Activated CD4-positive, alpha-beta T cell treated with anti-CD3 and anti-CD28 coated beads for 48 hours (primary cell): Measurements from ENCODE around the gene ATE1.
A peak's percentile ranks its signal among the peaks of the same experiment; 100 is the strongest.
"Not testable (repeated sequence)": the region's sequence is repeated elsewhere in the genome, so short reads cannot be mapped to it uniquely, and the experiment has no call there.

Experiments
- DNase-seq: peaks from one replicate; pipeline ENCODE4 v3.0.0-alpha.2; 2020

The ATE1 gene

DNA sequence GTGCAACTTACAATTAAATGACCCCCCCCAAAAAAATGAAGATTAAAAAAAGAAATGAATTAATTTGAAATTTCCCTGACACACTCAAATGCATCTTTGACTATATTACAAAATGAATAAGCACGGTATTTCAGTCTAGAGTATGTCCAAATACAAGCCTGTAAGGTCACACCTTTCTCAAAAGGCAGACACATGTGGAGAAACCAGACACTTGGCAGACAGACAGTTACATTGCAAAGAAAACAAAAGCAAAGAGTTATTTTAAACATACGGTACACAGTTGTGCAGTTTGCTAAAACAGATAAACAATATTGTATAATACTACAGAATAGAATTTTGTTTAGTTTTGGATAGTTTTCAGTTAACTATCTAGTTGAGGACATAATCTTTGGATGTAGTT is 153.0 kb downstream of the ATE1 start:
- DNase-seq = no peak

DNA sequence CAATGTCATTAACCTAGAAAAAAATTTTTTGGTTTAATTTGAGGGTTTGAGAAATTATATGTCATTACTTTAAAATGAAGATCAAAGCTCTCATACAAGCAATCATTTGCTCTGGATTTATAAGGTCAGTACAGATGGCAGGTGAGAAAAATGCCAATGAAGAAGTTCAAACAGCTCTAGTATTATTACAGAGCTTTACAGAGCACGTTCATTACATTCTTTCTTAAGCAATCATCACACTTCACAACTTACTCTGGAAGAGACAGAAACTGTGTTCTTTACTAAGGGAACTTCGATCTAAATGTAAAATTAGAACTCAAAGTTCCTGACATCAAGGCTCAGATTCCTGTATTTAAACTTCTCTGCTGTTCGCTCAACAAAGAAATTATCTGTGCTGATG is 153.4 kb downstream of the ATE1 start:
- DNase-seq = no peak

DNA sequence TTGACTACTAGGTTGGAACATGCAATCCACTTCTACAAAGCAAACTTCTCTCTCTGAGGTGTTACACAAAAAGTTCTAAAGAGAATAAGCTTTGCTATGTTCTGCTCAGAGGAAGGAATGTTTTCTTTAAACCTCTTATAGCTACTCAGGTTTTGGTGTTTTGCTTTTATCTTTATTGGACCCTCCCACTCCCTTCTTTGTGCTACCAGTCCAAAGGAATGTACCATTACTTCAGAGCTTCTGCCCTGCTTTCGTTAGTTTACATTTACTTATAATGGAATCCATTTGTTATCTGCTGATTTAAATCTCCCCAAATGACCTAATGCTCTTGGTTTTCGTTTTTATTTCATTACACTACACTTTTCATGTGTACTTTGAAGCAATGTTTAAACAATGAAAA is 154.9 kb downstream of the ATE1 start:
- DNase-seq = no peak

DNA sequence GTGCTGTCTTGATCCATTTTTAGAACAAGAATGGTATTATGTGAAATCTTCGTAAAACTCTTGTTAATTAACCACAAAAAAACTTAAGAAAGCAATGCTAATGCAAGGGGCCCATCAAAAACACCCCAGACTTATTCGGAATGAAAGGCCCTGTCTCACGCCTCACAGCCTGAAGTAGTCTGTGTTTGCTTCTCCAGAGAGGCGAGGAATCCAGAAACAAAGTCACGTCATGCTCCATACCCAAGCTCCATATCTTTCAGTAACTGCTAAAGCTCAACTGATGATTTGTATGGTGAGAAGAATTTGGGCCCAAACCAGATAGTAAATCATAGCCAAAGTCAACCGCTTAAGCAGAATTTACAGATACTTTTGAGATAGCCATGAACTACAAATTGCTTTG is 155.4 kb downstream of the ATE1 start:
- DNase-seq = no peak

DNA sequence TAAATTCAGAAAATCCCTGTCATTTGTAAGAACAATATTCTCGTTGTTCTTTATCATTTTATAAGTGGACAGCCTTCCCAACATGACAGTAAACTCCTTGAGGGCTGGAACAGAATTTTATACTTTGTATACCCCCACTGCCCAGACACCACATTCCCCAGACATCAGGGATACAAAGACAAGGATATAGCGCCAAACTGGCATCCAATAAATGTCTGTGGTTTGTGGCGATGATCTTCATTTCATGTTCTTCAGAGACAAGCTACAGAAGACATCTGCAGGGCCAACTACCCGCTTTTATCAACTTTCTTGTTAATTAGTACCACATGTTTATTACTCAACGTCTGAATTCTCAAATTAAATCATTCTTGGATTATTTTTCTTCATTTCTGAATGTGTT is 155.9 kb downstream of the ATE1 start:
- no peak for DNase-seq

DNA sequence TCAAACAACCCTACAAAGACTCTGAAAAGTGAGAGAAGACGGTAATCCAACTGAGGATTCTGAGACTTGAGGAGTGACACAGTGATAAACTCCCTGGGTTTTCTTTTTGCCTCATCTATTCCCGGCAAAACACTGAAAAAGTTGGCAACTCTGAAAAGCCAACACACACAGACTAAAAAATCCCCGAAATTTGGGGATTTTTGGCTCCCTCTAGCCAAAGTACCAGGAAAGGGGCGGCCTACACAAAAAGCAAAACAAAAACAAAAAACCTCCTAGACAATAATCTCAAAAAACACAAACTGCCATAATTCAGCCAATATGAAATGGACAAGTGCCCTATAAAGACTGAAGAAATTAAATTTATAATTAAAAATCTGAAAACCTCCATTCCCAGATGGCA is 161.4 kb downstream of the ATE1 start:
- no peak for DNase-seq

DNA sequence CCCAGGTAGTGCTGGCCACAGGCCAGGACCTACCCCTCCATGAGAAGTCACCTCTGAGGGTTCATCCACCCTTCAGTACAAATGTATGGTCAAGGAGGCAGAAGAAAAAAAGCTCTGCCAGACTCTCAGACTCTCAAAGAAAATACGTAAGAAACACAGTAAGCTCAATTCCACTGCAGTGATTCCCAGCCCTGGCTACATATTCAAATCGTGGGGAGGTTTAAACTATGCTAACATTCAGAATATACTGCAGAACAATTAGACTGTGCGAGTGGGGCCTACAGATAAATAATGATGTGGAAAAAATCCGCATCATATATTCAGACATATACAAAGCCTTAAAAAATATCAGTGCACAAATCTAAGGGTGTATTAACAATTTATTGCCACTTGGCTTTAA is 162.6 kb downstream of the ATE1 start:
- no peak for DNase-seq

DNA sequence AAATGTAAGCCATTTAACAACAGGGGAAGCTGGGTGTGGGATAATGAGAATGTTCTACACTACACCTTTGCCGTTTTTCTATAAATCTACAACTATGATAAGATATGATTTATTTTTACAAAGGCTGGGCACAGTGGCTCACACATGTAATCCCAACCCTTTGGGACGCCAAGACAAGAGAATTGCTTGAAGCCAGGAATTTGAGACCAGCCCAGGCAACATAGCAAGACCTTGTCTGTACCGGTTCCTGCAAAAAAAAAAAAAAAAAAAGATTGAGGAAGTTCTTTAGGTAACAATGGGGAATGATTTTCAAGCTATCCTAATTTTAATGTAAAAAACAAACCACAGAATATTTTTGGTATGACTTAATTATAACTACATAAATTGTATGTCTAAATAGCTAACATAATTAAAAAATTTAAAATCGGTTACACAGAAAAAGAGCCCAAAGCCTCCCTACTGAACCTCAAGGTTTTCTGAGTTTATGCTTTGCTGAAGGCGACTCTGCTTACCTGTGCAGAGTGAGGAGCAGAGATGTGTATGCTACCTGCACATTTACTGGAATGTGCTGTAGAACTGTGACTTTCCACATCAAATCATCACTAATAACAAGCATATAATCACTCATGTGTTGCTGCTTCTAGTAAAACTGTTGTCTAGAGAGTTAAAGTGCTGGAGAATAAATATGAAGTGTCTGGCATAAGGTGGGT is 163.4 kb downstream of the ATE1 start:
- no peak for DNase-seq

DNA sequence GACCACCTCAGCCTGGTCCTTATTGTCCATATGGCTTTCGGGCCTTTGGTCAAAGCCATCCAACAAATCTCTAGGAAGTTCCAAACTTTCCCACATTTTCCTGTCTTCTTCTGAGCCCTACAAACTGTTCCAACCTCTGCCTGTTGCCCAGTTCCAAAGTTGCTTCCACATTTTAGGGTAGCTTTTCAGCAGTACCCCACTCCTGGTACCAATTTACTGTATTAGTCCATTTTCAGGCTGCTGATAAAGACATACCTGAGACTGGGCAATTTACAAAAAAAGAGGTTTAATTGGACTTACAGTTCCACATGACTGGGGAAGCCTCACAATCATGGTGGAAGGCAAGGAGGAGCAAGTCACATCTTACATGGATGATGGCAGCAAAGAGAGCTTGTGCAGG is 170.6 kb downstream of the ATE1 start:
- DNase-seq = not testable (repeated sequence)

DNA sequence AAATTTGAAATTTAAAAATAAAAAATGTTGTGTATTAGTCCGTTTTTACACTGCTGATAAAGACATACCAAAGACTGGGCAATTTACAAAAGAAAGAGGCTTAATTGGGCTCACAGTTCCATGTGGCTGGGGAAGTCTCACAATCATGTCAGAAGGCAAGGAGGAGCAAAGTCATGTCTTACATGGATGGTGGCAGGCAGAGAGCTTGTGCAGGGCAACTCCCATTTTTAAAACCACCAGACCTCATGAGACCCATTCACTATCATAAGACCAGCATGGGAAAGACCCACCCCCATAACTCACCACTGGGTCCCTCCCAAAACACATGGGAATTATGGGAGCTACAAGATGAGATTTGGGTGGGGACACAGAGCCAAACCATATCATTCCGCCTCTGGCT is 172.3 kb downstream of the ATE1 start:
- not testable (repeated sequence) for DNase-seq

DNA sequence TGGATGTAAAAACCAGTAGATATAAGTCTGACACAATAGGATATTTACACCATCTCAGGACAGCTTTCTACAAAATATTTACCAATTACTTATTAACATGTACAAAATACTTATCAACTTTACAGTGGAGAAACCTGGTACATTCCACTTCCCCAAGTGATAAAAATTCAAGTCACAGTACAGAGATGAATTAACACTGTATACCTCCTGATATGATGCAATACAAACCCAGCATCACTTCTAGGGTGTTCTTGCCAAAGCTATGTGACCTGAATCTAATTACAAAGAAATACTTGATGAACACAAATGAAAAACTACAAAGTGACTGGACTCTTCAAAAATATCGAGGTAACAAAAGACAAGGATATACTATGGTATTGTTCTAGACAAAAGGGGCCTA is 173.2 kb downstream of the ATE1 start:
- DNase-seq = no peak

DNA sequence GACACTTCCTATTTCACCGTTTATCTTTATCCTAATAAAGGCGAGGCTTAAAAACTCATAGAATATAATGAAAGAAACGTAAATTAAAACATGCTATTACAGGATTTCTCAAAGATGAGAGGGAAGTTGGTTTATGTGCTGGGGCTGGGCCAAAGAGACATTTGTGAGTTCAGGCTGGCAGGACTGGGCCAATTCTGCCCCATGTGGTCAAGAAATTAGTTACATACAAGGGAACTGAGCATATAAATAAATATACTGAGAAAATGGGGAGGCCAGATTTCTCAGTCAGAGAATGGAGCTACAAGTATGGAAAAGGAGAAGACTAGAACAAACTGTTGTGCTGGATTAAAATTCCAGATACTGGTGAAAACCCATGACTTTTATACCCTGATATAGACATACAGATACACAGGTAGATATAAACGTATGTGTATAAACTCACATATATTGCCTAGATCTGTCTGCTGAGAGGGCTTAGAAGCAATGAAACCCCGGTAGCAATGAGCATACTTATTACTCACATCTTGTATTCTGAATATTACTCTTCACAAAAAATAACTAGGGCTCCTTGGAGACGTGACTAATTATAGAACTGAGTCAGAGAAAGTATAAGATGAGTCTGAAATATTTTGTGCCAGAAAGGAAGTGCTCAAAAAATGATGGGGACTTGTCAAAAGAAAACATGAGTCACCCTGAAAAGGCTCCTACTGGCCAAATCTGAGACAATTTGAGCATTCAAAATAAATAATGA is 173.9 kb downstream of the ATE1 start:
- DNase-seq = peak; percentile 11

DNA sequence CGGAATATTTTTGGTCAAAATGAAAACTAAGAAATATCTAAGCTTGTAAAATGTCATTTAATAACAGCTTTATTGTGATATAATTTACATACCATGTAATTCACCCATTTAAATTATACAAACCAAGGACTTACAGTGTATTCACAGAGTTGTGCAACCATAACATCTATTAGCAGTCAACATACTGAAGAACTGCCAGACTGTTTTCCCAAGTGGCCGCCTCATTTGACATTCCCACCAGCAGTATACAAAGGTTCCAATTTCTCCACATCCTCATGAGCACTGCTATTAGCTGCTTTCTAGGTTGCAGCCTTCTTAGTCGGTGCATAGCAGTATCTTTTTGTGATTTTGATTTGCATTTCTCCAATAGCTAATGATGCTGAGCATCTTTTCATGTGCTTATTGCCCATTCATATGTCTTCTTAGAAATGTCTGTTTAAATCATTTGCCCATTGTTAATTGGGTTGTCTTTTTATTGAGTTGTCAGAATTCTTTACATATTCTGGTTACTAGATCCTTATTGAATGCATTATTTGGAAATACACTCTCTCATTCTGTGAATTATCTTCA is 176.6 kb downstream of the ATE1 start:
- DNase-seq = no peak

DNA sequence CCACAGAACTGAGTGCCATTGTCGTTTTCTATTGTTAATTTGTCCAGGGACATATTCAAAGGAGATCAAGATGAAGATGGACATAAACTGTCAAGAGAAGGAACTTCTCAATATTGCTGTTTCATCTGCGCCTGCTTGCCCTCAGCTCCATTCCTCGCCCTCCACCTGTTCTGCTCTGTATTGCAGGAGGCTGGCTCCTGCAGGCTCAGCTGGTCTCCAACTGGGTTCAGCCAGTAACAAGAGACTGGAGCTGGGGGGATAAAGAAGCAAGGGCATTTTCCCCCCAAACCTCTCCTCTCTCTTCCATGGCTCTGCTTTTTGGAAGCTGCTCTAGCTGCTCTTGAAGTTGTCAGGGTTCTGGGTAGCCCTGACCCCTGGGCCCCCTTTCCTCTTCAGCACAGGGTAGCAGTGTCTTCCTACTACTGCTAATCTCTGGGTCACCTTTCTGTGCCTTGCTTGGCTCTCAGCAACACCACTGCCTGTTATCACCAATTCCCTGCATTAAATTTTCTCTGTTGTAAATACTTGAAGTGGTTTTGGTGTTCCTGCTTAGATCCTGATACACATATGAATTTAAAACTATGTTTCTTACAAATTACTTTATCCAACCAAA is 180.6 kb downstream of the ATE1 start:
- no peak for DNase-seq

DNA sequence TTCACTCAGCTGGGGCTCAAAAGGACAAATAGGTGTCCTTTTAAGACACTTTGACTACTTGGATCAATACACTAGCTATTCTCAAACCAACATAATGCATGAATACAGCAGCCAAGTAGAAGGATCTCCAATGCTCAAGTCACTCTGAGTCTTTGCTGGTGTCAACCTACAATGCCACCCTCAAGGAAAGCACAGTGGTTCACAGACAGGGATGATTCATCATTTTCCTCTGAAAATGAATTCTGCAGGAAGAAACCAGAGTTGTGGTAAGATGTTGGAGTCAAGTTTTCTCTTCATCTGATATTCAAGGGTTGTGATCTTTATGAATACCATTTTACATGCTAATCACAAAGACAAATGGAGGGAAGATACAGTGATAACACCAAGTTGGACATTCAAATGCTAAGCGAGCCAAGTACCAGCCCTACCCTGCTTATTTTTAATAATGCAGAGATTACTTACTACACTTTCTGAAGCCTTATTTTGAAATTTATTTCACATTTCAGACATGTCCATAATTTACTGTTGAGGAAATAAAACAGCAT is 186.5 kb downstream of the ATE1 start:
- DNase-seq = no peak

DNA sequence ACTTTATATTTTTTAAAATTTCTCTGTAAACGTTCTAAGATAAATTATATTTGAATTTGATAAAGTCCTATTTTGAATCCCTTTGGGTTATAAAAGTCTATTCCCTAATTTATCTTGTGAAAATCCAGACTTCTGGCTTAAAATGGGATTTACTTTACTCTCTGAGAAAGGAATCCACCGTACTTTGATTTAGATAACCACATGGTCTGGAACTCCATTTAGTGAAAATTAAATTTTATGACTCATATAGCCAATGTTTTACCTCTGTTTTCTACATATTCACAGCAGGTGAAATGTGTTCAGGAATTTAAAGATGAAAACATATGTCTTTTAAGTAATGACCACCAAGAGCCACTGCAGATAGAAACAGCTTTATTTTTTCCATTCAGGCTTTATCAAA is 187.8 kb downstream of the ATE1 start:
- no peak for DNase-seq

DNA sequence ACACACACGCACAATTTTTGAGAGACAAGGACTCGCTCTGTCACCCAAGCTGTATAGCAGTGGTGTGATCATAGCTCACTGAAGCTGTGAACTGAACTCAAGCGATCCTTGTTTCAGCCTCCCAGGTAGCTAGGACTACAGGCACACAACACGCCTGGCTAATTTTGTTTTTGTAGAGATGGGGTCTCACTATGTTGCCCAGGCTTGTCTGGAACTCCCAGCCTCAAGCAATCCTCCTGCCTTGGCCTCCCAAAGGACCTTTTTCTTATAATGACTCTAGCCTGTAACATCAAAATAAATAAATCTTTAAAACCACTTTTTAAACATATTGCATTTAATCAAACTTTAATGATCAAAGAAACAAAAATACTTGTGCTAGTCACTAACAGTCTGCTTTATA is 188.7 kb downstream of the ATE1 start:
- no peak for DNase-seq

DNA sequence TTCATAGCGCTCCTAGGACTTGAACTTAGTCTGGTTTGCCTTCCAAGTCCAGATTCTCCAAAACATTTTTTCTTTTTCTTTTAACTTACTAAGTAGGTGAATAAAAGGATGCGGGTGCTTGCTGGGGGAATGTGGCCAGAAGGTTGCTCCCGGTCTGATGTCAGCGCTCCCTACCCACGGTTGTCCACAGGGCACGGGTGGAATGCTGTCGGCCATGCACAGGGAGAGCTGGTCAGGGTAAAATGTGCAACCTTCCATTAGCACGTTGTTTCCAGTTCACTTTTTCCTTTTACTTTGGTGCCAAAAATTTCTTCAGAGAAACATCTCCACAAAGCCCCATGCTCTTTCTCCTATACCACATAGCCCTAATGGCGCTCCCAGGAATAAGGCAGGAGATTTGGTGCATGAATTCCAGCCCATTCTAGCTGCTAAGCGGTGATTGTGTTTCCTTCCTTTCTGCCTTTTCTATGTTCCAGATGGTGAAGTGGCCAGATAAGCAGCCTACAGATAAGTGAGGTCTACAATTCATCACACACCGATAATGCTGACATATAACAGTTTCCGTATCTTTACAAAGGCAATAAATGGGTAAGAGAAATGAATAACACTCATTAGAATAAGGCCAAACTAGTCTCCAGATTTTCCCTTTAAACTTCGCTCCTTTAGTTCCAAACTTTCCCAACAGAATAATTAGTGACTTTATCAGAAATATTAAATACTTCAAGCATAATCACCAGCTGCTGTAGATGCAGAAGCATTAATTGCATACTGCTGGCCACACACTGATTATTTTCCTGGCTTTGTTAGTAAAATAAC is 191.3 kb downstream of the ATE1 start:
- no peak for DNase-seq

DNA sequence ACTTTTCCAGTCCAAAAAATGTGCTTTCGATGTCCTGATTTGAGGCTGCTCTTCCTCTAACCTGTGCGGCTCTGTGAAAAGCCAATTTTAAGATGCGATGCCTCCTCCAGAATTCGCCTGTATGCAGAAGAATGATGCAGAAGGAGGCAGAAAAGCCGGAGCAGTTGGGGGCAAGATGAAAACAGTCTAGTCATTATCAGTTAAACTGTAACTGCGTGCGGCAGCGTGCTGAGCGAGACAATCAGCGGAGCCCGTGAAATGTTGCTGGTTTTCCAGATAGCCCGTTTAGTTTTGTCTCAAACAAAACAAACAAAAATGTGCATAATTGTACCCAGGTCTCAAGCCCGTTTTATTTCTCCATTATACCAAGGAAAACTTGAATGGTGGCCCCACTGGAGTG is 192.6 kb downstream of the ATE1 start:
- DNase-seq = no peak

DNA sequence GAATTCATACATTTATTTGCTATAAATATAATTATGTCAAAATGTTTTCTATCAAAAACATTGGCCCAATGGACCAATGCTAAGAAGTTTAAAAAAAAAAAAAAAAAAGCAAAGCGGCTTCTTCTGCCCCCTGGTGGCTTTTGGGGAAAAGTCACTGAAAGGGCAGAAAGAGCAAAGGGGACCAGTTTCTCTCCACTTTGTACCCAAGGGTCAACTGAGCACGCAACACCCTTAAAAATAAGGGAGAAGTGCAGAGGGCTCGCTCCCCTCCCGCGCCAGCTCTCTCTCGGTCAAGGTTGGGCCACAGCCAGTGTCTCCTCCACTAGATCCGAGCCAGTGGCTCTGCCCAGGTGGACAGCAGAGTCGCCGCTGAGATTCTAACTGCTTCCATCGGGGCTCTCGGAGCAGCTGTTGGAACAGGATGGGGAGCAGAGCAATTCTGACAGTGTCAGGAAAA is 193.2 kb downstream of the ATE1 start:
- peak; percentile 32 for DNase-seq

DNA sequence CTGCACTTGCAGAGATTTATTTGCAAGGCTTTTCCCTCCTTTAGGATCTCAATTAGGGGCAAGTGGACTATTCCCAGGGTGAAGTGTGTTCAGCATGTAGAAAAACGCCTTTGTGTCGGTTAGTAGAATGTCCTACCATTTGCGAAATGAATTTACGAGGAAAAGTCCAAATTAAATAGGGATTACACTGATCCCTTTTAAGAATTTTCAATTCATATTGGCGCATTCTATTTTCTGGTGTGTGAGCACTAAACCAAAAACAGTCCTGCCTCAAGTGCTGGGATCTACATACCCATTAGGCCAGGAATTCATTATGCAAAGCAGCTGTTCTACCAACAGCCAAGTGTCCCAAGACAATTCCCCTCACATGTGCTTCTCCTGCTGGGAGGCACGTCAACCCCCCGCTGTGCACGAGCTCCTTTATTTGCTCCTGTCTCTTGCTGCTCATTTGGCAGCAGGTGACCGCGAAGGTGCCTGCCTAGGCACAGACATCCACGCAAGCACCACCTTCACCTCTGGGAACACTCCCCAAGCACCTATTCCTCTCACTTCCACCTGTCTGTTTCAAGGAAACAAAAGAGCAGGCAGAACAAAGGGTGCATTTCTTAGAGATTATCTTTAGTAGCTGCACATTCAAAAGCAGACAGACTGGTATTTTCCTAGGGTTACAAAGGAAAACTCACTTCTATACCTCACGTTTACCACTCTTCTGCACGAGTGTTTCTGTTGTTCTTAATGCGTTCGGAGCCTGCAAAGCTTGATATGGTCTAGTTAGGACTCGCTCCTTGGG is 195.0 kb downstream of the ATE1 start:
- no peak for DNase-seq

DNA sequence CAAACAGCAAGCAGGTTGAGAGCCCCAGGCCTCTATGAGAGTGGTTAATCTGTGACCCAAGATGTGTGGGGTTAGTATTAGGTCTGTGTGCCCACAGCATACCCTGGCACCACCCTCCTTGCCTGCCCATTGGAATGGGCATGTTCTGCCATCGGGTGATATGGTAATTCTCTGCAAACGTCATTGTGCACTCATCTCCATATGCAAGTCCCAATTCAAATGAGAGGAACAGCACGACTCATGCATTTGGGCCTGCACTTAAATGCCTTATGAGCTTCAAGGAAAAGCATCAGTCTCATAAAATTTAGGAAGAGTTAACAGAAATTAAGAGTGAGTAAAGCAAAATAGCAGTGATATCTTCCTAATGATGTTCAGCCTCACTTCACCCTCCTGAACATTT is 195.7 kb downstream of the ATE1 start:
- DNase-seq = no peak
